ENCODE data around the gene CMSS1.

The CMSS1 gene

DNA sequence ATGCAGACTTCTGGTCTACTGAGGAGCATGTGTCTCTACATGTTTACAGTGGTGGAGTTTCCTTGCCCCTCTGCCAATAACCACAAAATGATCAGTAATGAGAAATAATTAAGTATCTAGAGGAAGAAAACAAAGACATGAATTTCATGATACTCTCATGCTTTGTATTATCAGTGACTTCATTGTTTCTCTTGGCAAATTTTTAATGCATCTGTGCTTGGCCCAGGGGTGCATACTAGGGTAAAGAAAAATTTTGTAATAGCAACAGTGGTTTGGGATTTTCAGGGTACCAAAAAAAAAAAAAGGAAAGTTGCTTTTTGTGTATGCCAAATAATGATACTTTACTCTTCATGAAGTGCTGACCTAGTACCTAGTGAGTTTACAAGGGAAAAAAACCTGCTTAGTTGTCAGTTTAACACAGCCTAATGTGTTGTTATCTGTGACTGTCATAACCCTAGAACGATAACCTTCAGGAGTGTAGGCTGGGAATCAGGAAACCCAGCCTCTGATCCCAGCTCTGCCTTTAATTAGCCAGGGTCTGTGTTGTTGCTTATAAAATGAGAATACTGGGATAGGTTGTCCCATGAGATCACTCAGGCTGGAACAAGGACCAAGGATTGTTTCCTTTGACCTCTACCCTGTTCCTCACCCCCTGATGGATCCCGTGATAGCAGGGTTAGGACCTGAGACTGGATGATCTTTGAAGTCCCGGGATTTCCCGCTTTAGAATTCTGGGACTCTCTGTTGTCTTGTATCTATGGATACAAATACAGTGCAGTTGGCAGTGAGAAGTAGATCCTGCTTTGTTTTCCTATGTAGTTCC lies 117.5 kb downstream of the CMSS1 start:
- DNase-seq (ENCODE audit: low read depth) = no peak

DNA sequence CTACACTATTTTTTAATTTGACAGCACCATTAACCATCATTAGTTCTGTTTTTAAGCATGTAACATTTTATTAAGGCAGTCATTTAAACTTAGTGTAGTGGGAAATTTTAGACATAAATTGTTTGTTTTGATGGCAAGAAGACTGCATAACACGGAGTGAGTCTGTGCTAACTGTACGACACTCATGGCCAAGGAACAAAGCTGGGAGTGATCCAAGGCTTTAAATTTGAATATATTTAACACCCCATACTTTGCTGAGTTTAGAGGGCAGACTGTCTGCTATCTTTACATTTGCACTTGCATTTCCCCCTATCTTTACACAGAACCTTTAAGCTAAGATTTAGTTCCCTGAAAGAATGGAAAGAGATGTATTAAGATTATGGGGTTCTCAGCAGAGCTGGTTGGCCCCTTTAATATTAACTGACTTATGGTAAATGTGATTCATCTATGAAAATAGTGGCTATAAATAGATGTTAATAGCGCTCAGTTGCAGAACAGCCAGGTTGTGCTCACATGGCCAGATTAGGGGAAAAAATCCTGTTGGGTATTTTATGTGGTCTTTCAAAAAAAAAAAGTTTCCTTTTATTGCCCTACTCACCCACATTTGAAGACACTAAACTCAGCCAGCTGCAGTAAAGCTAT lies 120.7 kb downstream of the CMSS1 start:
- DNase-seq (ENCODE audit: low read depth) = peak; percentile 24

DNA sequence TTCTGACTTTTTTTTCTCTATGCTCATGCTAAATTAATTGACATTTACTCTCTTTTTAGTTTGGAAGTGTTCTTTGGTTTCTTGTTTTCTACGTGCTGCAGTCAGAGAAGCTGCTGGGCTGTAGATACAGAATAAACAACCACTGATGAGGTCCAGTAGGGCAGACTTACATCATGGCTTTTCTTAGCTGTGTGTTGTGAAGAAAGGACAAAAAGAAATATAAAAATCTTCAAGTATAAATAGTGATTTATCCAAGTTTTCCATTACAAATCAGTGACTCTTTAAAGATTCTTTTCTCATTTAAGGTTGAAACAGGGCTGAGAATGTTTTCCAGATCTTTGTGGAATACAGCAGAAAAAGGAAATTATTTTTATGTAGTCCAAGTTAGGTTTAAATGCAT lies 122.2 kb downstream of the CMSS1 start:
- no peak for DNase-seq (ENCODE audit: low read depth)

DNA sequence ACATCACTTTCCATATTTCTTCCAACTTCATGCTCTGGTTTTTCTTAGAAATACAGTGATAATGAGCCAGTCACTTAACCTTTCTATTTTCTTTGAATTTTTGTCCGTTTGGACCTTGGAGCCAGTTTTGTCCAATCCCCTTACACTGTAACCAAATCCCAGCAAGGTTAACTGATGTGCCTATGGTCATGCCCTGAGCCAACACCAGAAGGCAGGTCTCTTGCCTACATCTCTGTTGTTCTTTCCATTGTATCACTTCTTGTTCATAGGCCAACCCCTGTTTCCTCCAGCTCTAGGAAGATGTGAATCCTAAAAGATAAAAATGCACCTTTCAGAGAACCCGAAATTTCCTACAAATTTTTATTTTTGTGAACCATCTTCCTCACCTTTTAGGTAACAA lies 122.7 kb downstream of the CMSS1 start:
- no peak for DNase-seq (ENCODE audit: low read depth)

DNA sequence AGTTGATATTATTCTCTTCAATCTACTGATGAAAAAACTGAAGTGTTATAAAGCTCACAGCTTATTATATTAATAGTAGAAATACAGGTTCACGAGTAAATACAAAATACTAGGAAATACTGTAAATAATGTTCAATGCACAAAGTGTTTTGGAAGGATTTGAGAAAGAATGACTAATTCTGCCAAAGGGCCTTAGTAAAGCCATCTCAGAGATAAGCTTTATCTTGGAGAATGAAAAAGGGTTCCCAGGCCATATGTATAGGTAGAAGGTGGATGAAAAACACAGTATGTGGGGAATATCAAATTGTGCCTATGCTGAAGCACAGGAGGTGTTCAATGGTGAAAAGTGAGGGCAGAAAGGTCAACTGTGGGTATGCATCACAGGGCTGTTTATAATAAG lies 123.5 kb downstream of the CMSS1 start:
- no peak for DNase-seq (ENCODE audit: low read depth)

DNA sequence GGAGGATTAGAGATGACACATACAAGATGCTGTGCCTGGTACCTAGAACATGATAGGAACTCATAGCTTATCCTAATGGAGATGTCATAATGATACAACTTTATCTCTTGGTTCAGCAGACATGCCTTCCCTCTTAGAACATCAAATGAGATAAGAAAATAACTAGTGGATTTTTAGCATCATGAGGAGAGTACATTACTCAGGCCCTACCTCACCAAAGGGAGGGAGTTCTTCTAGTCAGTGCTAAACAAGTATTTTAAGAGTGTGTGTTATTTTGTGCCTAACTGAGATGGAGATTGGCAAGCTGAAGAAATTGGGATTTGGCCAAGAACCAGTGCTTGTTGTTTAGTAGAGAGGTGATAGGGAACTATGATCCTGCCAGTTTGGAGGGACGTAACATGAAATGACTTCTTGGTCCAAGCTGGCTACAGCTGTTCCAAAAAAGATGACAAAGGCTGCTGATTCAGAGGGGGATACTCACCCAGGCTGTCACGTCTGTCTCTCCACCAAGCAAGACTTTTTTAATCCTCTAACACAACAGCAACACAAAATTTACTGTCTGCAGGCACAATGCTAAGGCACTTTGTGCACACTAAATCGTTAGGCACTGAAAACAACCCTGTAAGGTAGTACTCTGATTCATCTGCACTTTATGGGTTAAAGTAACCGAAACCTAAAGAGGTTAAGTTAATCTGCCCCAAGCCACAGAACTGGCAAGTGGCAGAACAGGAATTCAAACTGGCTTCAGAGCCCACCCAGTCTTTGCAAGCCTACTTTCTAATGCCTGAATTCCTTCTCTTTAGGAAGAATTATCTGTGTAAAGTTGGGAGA lies 126.5 kb downstream of the CMSS1 start:
- DNase-seq (ENCODE audit: low read depth) = no peak

DNA sequence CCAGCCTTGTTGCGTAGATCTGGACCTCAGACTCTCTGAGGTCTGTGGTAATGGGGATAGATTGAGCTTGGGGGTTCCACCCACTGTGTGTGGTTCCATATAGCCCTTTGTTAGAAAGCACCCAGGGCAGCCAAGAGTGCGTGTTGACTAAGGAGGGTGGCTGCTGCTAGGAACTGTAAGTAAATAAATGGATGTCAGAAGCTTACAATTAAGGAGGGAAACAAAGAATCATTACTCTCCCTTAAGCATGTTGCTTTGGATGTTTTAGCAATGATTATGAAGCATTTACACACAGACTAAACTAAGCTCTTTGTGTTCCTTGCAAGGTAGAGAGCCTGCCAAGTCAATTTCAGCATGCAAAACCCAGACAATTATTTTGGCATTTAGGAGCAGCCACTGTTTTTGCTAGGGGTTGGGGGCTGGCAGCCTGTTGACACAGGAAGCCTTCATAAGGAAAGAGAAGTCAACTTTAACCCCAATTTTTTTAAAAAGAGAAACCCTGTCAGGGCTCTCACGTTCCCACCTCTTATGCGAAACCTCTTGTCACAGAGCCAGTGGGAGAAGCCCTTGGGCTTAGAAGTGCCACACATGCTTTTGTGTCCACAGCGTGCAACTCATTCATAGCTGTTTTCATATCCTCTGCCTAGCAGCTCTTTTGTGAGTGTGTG lies 127.8 kb downstream of the CMSS1 start:
- DNase-seq (ENCODE audit: low read depth) = no peak

DNA sequence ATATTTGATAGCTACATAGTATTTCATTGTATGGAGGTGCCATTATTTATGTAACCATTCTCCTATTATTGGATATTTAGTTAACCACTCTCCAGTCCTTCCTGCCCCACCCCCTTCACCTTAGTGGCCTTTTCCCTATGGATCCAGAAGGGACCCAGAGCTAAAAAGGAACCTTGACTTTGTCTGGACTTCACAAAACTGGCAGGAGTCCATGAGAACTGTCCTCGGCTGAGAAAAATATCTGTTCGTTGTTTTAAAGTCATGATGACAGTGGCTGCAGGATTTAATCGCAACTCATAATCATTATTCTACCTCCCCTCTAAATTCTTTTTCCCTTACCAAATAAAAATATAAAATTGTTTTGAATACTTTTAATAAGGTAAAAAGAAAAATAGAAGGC lies 129.7 kb downstream of the CMSS1 start:
- no peak for DNase-seq (ENCODE audit: low read depth)

DNA sequence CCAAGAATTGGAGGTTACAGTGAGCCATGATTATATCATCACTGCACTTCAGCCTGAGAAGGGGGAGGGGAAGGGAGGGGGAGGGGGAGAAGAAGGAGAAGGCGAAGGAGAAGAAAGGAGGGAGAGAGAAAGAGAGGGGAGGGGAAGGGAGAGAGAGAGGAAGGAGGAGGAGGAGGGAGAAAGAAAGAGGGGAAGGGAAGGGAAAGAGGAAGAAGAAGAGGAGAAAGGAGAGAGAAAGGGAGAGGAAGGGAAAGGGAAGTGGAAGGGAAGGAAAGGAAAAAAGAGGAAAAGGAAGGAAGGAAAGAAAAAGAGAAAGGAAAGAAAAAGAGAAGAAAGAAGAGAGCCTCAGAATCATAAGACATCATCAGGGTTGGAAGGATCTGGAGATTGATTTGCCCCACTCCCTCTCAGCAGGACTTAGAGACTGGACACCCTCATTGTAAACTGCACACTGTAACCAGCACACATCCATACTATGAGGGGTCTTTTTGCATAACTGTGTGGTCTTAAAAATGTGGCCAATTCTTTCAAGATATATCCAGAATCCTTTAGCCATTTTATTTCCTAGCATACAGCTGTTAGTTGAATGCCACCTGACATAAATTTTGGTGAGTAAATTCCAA lies 130.9 kb downstream of the CMSS1 start:
- DNase-seq (ENCODE audit: low read depth) = no peak

DNA sequence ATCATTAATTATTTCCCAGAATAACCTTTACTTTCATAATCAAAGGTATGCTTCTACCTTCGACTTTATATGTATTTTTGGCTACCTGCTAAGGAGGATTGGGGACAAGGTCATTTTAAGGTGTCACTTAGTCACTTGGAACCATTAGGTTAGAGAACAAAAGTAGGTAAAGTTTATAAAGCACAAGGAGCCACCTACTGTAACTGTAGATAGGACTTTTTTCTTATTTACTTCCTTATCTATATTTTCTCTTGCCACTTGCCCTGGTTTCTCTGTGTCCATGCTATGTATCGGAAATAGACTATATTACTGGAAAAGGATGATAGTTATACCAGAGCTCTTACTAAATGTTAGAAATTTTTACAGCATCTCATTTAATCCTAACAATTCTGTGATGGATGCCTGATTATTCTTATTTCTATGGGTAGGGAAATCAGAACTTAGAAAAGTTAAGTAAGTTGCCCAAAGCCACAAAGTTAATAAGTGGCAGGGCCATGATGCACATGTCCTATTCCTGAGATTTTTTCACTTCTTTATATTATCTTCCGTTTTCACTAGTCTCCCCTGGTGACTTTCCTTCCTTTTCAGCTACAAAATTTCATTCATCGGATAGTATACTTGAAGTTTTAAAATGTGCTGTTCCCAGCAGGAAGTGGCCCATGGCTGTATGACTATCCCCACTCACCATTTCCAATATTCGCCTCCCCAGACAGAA lies 132.5 kb downstream of the CMSS1 start:
- DNase-seq (ENCODE audit: low read depth) = no peak

DNA sequence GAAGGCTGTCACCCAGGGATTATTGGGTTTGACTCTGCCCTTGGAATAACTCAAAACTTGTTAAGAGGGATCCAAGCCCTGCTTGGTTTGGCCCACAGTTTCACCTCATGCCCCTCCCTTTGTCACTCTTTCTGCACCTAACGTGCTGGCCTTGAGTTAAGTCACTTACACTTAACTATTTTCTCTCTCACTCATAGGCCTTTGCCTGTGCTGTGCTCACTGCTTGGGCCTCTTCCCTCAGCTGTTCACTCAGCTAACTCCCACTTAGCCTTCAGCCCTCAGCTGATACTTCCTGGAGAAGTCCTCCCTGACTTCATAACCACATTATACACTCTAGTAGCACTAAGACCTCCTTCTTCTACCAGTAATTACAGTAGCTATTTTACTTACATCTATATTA lies 133.3 kb downstream of the CMSS1 start:
- DNase-seq (ENCODE audit: low read depth) = no peak

DNA sequence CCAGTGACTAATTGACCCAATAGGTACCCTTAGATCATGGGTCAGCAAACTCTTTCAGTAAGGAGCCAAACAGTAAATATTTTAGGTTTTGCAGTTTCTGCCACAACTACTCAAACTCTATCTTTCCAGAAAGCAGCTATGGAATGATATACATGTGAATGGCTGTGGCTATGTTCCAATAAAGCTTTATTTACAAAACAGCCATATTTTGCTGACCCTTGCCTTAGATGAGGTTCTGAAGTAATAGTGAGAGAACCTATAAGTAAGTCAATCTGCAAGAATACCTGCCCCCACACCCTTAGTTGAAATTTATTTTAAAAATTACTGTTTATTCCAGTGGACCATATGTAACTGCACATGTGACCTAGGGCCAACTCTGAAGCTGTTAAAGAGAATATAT lies 134.0 kb downstream of the CMSS1 start:
- DNase-seq (ENCODE audit: low read depth) = no peak

DNA sequence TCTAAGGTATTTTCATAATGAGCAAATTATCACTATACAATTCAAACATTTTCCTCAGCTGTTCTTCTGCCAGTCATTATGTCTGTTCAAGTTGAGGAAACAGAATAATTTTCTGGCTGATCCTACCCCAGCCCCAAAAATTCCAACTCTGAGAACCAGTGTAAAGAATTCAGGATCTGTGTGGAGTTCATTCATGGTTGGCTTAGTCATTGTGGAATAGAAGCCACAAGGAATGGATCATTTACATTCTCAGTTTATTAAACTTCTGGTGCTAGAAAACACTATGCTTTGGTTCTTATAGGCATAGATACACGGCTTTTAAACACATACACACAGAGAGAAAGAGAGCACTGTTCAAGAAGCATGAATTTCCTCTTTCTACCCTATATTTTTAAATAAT lies 134.6 kb downstream of the CMSS1 start:
- peak; percentile 89 for DNase-seq (ENCODE audit: low read depth)

DNA sequence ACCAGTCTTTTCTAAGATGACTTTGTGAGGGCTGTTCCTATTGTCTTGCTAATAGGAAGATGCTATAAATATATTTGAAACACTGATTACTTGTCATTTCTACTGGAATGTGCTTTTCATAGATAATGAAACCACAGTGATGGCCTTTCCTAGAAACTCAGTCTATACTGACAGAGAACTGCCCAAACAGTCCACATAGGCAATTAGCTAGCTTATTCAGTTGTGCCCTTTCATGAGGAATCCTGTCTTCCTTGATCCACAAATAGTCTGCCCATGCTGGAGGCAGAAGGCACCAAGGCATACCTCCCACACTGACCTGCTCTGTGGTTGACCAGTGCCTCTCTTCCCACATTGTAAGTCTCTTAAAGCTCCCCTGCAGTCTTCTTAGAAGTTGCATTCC lies 135.9 kb downstream of the CMSS1 start:
- no peak for DNase-seq (ENCODE audit: low read depth)

DNA sequence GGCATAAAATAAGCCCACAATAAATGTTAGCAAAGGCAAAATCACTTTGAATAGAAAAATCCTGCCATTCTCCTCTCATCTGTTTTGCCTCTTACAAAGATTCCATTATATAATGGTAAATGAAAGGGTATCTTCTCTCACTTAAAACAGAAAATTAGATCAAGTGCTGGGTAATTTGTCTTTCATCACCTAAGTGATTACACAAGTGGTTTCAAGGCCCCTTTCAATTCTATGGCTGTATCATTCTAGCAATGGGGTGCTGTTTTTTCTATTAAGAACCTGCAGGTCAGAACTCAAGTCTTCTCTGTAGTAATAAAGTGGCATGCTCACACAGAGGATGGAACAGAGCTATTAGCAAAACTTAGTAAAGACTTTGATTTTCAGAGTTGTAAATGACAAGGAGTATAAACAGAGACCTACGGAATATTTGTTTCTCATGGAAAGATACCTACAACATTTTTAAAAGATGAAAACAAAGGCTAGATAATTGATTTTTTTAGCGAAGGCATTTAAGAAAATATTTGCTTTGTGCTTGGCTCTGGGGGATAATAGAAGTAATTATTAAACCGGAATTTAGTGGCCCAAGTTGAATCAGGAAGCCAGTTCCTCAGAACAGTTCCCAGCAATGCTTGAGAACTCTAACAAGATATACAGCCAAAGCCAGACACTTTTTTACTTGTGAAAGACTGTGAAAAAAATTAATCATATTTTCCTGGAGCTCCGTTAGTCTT lies 137.4 kb downstream of the CMSS1 start:
- DNase-seq (ENCODE audit: low read depth) = no peak

DNA sequence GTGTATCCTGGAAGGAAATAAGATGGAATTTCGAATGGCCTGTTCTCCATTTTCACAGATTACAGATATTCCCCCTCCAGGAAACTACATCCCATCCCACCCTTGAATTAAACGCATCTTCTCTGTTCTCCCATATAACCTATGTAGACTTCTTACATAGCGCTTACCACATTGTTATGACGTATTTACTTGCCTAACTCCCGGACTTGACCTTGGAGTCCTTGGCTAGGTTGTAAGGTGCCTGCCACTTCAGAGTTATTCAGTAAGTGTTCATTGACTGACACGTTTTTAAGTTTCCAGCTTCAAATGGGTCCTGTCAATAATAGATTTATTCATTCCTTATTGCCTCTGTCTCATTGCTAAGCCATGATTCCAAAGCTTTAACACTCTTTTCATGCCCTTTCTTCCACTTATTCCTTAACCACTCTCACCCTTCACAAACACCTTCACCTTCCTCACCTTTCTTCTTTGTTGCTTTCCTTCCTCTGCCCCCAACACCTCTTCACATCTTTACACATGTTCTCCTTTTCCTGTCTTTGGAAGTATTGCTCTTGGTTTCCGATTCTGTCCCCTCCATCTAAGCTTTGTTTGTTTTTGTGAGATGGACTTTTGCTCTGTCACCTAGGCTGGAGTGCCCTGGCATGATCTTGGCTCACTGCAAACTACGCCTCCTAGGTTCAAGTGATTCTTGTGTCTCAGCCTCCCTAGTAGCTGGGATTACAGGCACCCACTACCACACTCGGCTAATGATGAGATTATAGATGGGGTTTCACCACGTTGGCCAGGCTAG lies 138.3 kb downstream of the CMSS1 start:
- DNase-seq (ENCODE audit: low read depth) = no peak

DNA sequence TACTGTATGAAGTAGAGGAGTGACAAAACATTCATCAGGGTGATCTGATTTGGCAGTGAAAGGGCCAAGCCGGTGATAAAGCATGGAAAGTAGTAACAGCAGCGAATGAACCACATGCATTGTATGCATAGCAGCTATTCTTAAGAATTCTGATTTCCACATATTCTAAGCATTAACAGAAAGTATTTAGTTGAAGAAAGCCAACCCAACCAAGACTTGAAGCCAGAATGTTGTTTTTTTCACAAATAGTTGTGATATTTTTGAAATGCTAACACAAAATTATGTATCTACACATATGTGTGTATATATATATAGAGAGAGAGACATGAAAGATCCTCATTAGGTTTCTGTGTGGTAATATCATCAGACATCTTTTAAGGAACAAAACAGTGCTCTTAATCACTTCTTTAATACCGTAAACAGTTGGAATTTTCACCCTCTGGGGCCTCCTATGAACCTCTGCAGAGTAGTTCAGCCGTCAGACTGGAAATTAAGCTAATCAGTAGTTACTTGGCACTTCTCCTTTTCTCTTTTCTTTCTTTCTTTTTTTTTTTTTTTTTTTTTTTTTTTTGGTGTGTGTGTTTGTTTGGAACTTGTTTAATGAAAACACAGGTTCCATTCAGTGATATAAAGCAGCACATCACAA lies 139.6 kb downstream of the CMSS1 start:
- no peak for DNase-seq (ENCODE audit: low read depth)

DNA sequence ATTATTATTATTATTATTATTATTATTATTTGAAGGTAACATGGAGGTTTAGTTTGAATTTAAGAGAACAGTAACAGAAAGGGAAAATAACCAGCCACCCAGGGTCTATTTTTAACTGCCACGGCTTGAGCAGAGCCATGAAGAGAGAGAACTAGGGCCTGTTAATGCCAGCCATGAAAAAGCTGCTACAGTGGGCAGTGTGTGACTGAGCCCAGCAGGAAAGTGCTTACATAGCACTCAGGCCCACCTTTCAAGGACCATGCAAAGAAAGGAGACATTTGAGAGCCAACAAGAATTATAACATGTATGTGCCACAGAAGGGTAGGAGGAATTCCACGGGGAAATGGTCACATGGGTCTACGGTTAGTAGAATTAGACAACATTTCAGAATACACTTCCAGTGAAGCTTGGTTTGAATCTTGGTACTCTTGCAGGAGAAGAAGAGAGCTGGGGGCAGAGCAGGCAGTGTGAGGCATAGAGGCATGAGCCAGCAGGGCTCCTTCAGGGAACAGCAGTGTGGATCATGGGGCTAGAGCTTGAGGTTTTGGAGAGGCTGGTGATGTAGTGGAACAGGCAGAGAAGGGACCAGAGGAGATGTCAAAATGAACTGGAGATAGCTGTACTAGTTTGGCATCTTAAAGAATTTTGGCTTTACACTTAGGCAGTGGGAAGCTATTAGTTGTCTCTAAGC lies 140.7 kb downstream of the CMSS1 start:
- no peak for DNase-seq (ENCODE audit: low read depth)

Measured in ELR (cell line).